A549 treated with DMSO at 1 μM for 4 hours (cell line): Measurements from ENCODE around the gene SERTM2. TPM values are rescaled to one million over a fixed set of nuclear protein-coding genes. Genes with fewer than 3 reads are reported as not detected.

ENCODE experiments used
- total RNA-seq: library from RNA; stranded (reverse); fragments of 200-300 nt; extraction: Qiagen RNA extraction; gene quantifications from 5 replicates; pipeline ENCODE4 v1.2.3, GENCODE V29; 2022; ENCODE audit warnings: low read depth

Gene SERTM2
- total RNA-seq: not detected in 5 replicates

GRCh38 chrX:111511477-111511876 is at the start of gene SERTM2:
SERTM2 (plus strand) TSS chrX:111511645; CDS start chrX:111518858, 7,213 bp downstream.

Other genes starting within 250 kb of the SERTM2 start
- gene CAPN6, start 241.2 kb upstream of the SERTM2 start, total RNA-seq: not detected in 5 replicates
- gene DCX, start 99.5 kb upstream of the SERTM2 start, total RNA-seq: not detected in 5 replicates
- gene ALG13, start 169.5 kb downstream of the SERTM2 start, total RNA-seq: 51.0 to 67.3 TPM (median 55.3 TPM) in 5 replicates